Measurements from ENCODE around the gene RBM27. TPM values are rescaled to one million over a fixed set of nuclear protein-coding genes. Genes with fewer than 3 reads are reported as not detected.
"Not testable (repeated sequence)": the region's sequence is repeated elsewhere in the genome, so short reads cannot be mapped to it uniquely, and the experiment has no call there.

Gene RBM27
- 8.9 TPM for polyA plus RNA-seq (2012; ENCODE audit: insufficient read depth, insufficient read length)

GRCh38 chr5:146203011-146203871, at the start of gene RBM27:
TSS of gene RBM27 (plus strand) at chr5:146203605. CDS start at chr5:146203766, 161 bp downstream.
- peak; percentile 98 for DNase-seq (ENCODE audit: low read depth, low spot score)
- peak within 1 kb of the TSS; percentile 72 for H3K4me3 ChIP-seq (ENCODE audit: low read length)

GRCh38 chr5:146158255-146158654, 45.1 kb upstream of the RBM27 start:
- DNase-seq (ENCODE audit: low read depth, low spot score): no peak
- H3K4me3 ChIP-seq (ENCODE audit: low read length): no peak overlapping the region

- H3K4me3 ChIP-seq (ENCODE audit: low read length): no peak overlapping the region
Observed at GRCh38 chr5:146164382-146164781, 39.0 kb upstream of the RBM27 start.

GRCh38 chr5:146165460-146165859, 37.9 kb upstream of the RBM27 start:
- no peak overlapping the region for H3K4me3 ChIP-seq (ENCODE audit: low read length)
- DNase-seq (ENCODE audit: low read depth, low spot score): no peak

More at GRCh38 chr5:146164382-146164781, 39.0 kb upstream of the RBM27 start:
- no peak for DNase-seq (ENCODE audit: low read depth, low spot score)

GRCh38 chr5:146165903-146166302, 37.5 kb upstream of the RBM27 start:
- no peak overlapping the region for H3K4me3 ChIP-seq (ENCODE audit: low read length)
- no peak for DNase-seq (ENCODE audit: low read depth, low spot score)

GRCh38 chr5:146169076-146169475, 34.3 kb upstream of the RBM27 start:
- H3K4me3 ChIP-seq (ENCODE audit: low read length): no peak overlapping the region
- DNase-seq (ENCODE audit: low read depth, low spot score): no peak

- DNase-seq (ENCODE audit: low read depth, low spot score); H3K4me3 ChIP-seq (ENCODE audit: low read length): not testable (repeated sequence)
Observed at GRCh38 chr5:146173049-146173448, 30.4 kb upstream of the RBM27 start.

- no peak overlapping the region for H3K4me3 ChIP-seq (ENCODE audit: low read length)
- DNase-seq (ENCODE audit: low read depth, low spot score): no peak
Observed at GRCh38 chr5:146173597-146173996, 29.8 kb upstream of the RBM27 start.

GRCh38 chr5:146176805-146177204, 26.6 kb upstream of the RBM27 start:
- H3K4me3 ChIP-seq (ENCODE audit: low read length): no peak overlapping the region
- no peak for DNase-seq (ENCODE audit: low read depth, low spot score)

GRCh38 chr5:146179696-146180095, 23.7 kb upstream of the RBM27 start:
- H3K4me3 ChIP-seq (ENCODE audit: low read length): no peak overlapping the region
- no peak for DNase-seq (ENCODE audit: low read depth, low spot score)

- DNase-seq (ENCODE audit: low read depth, low spot score): not testable (repeated sequence)
- peak overlapping the region; percentile 95 for H3K4me3 ChIP-seq (ENCODE audit: low read length)
Observed at GRCh38 chr5:146183403-146183802, 20.0 kb upstream of the RBM27 start.

- no peak for DNase-seq (ENCODE audit: low read depth, low spot score)
Observed at GRCh38 chr5:146185161-146185560, 18.2 kb upstream of the RBM27 start.

GRCh38 chr5:146188358-146188757, 15.0 kb upstream of the RBM27 start:
- H3K4me3 ChIP-seq (ENCODE audit: low read length): no peak overlapping the region
- DNase-seq (ENCODE audit: low read depth, low spot score): no peak

More at GRCh38 chr5:146185161-146185560, 18.2 kb upstream of the RBM27 start:
- no peak overlapping the region for H3K4me3 ChIP-seq (ENCODE audit: low read length)

GRCh38 chr5:146192571-146193043, 10.8 kb upstream of the RBM27 start:
- DNase-seq (ENCODE audit: low read depth, low spot score): no peak
- H3K4me3 ChIP-seq (ENCODE audit: low read length): no peak overlapping the region

- DNase-seq (ENCODE audit: low read depth, low spot score): no peak
- H3K4me3 ChIP-seq (ENCODE audit: low read length): no peak overlapping the region
Observed at GRCh38 chr5:146193285-146193684, 10.1 kb upstream of the RBM27 start.

- not testable (repeated sequence) for DNase-seq (ENCODE audit: low read depth, low spot score); H3K4me3 ChIP-seq (ENCODE audit: low read length)
Observed at GRCh38 chr5:146194997-146195396, 8.4 kb upstream of the RBM27 start.

- DNase-seq (ENCODE audit: low read depth, low spot score): no peak
- no peak overlapping the region for H3K4me3 ChIP-seq (ENCODE audit: low read length)
Observed at GRCh38 chr5:146196459-146197048, 6.9 kb upstream of the RBM27 start.

GRCh38 chr5:146199176-146199815, 4.1 kb upstream of the RBM27 start:
- no peak for DNase-seq (ENCODE audit: low read depth, low spot score)

GRCh38 chr5:146201795-146202194, 1.6 kb upstream of the RBM27 start:
- not testable (repeated sequence) for H3K4me3 ChIP-seq (ENCODE audit: low read length); DNase-seq (ENCODE audit: low read depth, low spot score)

More at GRCh38 chr5:146199176-146199815, 4.1 kb upstream of the RBM27 start:
- H3K4me3 ChIP-seq (ENCODE audit: low read length): no peak overlapping the region

- DNase-seq (ENCODE audit: low read depth, low spot score): no peak
- peak overlapping the region; percentile 72 for H3K4me3 ChIP-seq (ENCODE audit: low read length)
Observed at GRCh38 chr5:146203872-146204192, 427 bp downstream of the RBM27 start.
